SU-DHL-6 (cell line): Measurements from ENCODE around the gene GIPR.

Experiments
- EZH2phosphoT487 ChIP-seq: fragments of 200-600 bp; sonication (generic), shearing (Covaris generic); conservative IDR thresholded peaks from 2 replicates; pipeline ENCODE4 v1.6.1; 2018; ENCODE audit warnings: mild to moderate bottlenecking, antibody characterized with exemption, low read length, moderate library complexity, mixed read lengths
- TF ChIP-seq, protein P1 (sequence below): fragments of 200-600 bp; sonication (generic); IDR thresholded peaks from one replicate; pipeline ENCODE4 v1.5.1; 2017; ENCODE audit warnings: antibody characterized with exemption, mild to moderate bottlenecking, low read length, moderate library complexity; ENCODE audit not compliant: insufficient read depth, poor library complexity, severe bottlenecking

DNA sequence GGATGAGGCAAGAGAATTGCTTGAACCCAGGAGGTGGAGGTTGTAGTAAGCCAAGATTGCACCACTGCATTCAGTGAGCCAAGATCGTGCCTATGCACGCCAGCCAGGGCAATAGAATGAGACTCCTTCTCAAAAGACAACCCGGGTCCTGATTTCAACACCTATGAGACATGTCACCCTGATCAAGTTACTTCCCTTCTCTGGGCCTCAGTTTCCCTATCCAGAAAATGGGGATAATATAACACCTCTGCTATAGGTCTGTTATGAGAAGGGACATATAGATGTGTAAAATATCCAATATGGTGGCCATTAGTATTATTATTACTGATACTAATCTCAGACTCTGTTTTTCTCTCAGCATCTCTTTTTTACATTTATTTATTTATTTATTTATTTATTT, 12.9 kb upstream of the GIPR start:
- TF ChIP-seq, protein P1, sequence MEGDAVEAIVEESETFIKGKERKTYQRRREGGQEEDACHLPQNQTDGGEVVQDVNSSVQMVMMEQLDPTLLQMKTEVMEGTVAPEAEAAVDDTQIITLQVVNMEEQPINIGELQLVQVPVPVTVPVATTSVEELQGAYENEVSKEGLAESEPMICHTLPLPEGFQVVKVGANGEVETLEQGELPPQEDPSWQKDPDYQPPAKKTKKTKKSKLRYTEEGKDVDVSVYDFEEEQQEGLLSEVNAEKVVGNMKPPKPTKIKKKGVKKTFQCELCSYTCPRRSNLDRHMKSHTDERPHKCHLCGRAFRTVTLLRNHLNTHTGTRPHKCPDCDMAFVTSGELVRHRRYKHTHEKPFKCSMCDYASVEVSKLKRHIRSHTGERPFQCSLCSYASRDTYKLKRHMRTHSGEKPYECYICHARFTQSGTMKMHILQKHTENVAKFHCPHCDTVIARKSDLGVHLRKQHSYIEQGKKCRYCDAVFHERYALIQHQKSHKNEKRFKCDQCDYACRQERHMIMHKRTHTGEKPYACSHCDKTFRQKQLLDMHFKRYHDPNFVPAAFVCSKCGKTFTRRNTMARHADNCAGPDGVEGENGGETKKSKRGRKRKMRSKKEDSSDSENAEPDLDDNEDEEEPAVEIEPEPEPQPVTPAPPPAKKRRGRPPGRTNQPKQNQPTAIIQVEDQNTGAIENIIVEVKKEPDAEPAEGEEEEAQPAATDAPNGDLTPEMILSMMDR = no peak
- no peak for TF ChIP-seq EZH2phosphoT487
